Adipose tissue (tissue), 3 donors: Measurements from ENCODE around the gene IFFO2. TPM values are rescaled to one million over a fixed set of nuclear protein-coding genes. Genes with fewer than 3 reads are reported as not detected.

ENCODE experiments used
- H3K27ac ChIP-seq: one replicate; pipeline ENCODE4 v1.5.1; 2013; ENCODE audit warnings: low read depth, low read length
- WGBS, 3 donors: extraction: QIAGEN DNeasy Blood & Tissue Kit; methylation state at CpG; one replicate each; pipeline ENCODE4 v1.1.7; 2013; 5-methylcytosine and 5-hydroxymethylcytosine counted together
- polyA plus RNA-seq, 3 donors: library from polyadenylated mRNA; stranded (reverse); fragments of 200-250 nt; gene quantifications; one replicate each; pipeline ENCODE4 v1.2.3, GENCODE V29; 2013
- donor health status: healthy with polysubstance abuse.
- donor health status: Bipolar disorder and iron deficiency.
- donor health status: healthy.

IFFO2 gene
- polyA plus RNA-seq, 3 donors = 3.3 to 10.3 (median 6.2) TPM

DNA sequence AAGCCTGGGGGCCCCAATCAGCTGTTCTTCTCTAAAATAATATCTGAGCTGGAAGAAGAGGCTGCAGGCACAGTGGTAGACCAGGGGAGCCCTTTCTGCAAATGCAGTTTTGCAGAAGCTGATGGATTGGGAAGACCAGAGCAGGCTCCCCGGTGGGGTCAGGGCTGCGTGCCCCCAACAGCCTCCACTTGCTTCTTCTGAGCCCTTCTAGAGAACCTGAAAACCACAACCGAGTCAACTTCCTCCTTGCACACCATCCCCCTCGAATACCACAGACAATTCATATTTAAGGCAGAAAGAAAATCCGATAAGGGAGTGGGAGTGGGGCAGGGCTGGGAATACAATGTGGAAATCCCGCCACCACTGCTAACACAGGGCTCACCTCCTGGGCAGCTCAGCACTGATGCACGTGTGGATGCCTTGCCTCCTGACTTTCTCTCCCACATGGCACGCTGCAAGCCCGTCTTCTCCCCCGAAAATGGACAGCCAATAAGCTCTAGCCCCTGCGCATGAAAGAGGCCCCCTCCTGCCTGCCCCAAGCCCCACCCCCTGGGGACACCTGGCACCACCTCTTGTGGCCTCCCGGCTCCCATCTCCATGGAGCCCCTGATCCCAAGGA, 28.7 kb downstream of the IFFO2 start:
- WGBS, 3 donors = 44 to 65% (median 52%) methylated on average over 12 of the region's 12 CpGs
- H3K27ac ChIP-seq = no peak overlapping the region

DNA sequence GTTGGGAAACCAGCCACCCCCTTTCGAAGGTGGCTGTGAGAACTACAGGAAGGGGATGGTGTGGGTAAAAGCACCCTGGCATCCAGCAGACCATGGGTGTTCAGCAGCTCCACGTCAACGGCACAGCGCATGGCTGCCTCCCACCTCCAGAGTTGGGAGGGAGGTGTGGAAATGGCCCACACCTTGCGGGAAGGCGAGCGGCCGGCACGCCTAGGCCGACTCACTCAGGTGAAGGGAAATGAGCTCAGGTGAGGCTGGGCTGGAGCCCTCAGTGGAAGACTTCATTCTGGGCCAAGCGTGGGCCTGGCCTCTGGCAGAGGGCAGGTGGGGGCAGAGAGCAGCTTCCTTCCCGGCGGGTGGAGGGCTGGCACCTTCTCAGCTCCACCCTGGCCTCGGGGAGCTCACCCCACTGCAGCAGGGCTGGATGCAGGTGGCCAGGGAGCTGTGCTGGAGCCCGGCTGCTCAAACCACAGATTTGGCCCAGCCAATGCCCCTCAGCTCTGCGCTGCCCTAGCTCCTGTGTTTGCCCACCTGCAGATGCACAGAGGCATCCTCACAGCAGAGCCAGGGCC, 29.3 kb downstream of the IFFO2 start:
- WGBS, 3 donors = 55 to 67% (median 61%) methylated on average over 16 of the region's 16 CpGs

DNA sequence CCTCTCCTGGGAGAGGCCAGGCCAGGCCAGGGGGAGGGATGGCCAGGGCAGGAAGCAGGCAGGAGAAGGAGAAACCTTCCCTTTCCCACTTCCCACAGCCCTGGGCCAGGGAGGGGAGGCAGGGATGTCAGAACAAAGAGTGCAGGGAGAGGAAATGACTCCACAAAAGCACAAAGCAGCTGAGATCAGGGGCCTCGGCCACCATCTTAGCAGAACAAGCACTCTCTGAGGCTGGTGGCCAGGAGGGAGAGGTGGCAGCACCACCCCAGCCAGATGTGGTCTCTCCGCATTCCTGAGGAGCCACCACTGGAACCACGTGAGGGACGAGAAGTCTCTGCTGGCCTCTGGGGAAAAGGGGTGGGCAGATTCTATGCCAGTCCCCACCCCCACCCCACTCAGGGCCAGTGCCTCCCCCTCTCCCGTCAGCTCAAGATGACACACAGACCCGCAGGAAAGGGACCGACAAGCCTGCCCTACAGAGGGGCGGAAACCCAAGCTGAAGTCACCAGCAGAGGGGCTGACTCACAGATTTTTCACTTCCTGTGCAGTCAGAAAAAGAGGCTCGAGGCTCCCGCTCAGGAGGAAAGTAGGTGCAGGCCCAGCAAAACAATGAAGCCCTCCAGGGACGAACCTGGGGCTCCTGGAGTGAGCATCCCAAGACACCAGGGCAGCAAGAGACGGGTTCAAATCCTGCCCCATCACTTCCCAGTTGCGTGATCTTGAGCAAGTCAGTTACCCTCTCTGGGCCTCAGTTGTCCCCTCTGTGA, 30.0 kb downstream of the IFFO2 start:
- H3K27ac ChIP-seq = peak overlapping the region; percentile 19
- WGBS, 3 donors = 23 to 53% (median 29%) methylated on average over 13 of the region's 13 CpGs

More for the DNA sequence above, 29.3 kb downstream of the IFFO2 start:
- no peak overlapping the region for H3K27ac ChIP-seq

DNA sequence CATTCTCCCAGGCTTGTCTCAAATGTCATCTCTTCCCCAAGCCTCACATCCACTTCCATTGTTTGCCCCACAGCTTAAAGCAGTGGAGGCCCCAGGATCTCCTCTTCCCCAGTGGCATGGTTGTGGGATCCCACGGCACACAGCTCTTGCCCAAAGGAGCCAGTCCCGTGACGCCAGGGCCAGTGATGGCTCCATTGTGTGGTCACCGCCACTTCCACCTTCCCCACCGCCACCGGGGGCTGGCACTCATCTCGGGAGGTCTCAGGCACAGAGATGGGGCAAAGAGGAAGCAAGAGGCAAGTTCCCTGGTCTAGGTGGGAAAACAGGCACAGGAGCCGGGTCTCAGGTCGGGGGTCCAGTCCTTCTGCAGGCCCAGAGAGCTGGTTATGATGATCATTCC, 31.2 kb downstream of the IFFO2 start:
- no peak overlapping the region for H3K27ac ChIP-seq
- 75 to 95% (median 75%) methylated on average over 9 of the region's 9 CpGs for WGBS, 3 donors

DNA sequence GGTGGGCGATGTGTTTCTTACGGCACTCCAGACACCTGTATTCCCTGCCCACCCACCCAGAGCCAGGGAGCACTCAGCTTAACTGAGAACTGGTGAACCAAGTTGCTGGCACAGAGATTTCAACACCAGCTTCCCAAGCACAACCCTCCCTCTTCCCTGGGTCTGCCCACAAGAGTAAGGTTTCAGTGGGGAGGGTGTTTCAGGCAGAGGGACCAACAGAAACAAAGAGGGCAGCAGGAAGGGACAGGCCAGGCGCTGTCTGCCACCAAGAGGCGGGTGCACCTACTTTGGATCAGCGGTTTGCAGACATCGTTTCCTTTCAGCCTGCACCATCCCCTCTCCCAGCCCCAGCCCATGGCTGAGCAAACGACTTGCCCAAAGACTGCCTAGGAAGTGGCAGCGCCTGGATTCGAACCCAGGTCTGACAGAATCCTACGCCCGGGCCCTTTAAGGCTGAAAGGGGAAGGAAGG, 32.2 kb downstream of the IFFO2 start:
- no peak overlapping the region for H3K27ac ChIP-seq
- 39 to 70% (median 50%) methylated on average over 11 of the region's 11 CpGs for WGBS, 3 donors

DNA sequence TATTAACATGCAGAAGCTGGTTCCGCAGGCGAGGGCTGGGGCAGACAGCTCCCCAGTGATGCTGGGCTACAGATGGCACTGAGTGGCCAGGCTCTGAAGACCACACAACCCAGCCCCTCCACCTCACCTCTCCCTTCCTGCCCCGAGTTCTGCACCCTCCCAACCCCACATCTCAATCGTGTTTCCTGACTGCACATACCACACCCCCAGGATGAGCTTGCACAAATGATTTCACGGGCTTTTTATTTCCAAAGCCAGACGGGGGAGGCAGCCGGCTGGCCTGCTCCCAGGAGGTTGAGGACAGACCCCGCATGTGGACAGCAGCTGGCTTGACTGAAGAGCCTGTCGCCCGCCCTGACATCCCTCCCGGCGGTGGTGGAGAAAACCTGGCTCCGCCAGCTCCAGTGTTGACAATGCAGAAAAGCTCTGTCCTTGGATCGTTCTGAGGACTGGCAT, 32.7 kb downstream of the IFFO2 start:
- H3K27ac ChIP-seq = no peak overlapping the region
- 28 to 45% (median 30%) methylated on average over 14 of the region's 14 CpGs for WGBS, 3 donors

DNA sequence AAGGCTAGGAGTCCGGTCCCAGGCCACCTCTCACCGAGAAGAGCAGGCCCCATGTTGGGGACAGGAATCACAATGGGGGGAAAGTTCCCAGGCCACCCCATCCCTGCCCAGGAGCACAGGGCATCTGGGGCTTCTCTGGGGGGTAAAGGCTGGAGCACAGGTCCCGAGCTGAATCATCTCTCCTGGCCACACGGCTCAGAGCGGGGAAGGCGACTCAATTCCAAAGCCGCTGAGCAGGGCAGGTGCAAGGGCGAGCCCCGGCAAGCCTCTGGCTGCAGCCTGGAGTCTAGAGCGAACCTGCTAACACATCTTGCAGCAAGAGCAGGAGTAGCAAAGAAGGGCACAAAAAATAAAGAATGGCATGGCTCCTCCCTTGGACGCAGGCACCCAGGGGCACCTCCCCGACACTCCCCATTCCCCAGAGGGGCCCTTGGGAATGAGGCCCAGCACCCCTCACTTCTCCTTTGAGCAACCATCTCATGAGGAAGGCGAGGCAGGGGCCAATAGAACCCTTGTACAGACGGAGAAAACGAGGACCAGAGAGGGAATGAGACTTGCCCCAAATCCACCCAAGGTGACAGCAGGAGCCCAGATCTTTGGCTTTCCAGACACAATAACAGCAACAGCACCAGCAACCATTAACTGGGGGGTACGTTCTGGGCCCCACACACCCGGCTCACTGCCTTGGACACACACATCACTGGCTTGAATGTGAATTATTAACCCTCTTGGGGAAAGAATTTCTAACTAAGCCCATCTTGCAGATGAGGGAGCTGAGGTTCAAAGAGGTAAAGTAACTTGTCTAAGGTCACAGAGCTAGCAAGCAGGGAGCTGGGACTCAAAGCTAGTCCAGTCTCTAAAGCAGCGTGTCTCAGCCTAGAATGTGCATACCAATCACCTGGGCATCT, 33.4 kb downstream of the IFFO2 start:
- no peak overlapping the region for H3K27ac ChIP-seq
- WGBS, 3 donors = 67 to 69% (median 67%) methylated on average over 18 of the region's 18 CpGs

DNA sequence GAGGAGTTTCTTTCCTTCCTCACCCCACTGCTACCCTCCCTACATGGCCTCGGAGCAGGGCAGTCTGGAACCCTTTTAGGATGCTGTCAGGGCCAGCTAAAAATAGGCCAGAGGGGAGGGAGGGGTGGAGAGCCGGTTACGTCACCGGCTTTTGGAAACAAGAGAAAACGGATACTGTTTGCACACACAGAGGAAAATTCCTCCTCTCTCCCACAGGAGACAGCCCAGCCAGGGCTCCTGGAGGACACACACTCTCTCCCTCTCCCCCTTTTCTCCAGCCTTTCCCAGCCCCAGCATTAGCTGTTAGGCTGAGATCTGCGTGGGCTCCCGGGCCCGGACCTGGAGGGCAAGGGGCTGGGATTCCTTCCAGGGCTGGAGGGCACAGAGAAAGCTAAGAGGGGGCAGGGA, 34.2 kb downstream of the IFFO2 start:
- WGBS, 3 donors = 14 to 23% (median 20%) methylated on average over 8 of the region's 8 CpGs
- no peak overlapping the region for H3K27ac ChIP-seq

DNA sequence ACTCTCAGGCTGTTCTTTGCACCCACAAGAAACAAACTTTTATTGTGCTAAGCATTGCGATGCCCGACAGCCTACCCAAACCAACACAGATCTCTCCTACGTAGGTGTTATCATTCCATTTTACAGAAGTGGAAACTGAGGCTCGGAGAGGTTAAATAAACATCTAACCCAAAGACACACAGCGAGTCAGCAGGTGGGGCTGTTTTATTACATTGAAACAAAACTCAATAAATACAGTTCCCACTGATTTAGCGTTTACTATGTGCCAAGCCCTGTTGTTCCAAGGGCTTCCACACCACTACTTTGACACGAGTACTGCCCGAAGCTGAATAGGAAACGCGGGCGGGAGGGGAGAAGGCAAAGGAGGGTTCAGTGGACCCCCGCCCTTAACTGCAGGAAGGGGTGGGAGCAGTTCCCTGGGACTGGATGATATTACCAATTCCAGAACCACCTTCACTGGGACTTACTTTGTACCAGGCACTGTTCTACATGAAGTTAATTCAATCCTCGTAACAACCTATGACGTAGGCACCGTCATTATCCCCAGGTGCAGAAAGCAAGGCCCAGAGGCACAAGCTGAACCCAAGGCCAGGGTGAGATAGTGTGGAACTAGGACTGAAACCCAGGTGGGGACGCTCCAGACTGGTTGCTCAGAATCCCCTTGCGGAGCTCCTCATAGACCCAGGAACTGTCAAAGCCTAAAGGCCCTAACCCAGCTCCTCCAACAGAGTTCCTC, 34.8 kb downstream of the IFFO2 start:
- H3K27ac ChIP-seq = no peak overlapping the region
- WGBS, 3 donors = 69 to 77% (median 74%) methylated on average over 17 of the region's 17 CpGs

DNA sequence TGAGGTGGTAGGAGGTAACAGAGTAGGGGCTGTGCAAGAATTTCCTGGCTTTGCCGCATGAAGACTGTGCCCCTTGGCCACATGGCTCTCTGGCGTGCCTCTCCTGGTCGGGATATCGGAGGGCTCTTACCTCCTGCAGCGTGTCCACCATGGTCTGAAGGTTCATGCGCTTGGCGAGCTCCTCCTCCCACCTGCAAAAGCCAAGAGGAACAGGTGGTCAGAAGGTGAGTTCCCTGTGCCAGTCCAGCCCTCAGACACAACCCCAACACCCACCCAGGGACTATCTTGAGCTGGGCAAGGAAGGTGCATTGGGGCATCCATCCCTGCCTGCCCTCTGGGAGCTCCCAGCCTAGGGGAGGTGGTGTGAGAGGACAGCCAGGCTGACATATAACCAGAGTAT, 35.5 kb downstream of the IFFO2 start:
- WGBS, 3 donors = 93 to 98% (median 97%) methylated on average over 7 of the region's 7 CpGs

DNA sequence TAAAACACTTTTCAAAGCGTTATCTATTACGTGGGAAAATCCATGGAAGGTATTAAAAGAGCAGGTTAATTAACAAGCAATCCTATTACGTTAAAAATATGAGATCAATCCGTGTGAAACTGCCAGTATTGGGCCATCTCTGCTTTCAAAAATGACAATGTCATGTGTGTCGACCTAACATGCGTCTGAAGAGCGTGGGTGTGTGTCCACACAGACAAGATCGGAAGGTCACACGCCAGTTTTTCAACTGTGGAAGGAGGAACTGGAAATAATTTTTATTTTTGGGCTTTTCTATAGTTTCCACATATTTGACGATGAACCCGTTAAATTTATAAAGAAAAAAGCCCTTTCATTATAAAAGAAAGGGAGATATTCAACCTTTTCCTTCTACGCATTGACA, 36.5 kb downstream of the IFFO2 start:
- no peak overlapping the region for H3K27ac ChIP-seq
- WGBS, 3 donors = 87 to 88% (median 87%) methylated on average over 12 of the region's 12 CpGs

More for the DNA sequence above, 35.5 kb downstream of the IFFO2 start:
- H3K27ac ChIP-seq = no peak overlapping the region

DNA sequence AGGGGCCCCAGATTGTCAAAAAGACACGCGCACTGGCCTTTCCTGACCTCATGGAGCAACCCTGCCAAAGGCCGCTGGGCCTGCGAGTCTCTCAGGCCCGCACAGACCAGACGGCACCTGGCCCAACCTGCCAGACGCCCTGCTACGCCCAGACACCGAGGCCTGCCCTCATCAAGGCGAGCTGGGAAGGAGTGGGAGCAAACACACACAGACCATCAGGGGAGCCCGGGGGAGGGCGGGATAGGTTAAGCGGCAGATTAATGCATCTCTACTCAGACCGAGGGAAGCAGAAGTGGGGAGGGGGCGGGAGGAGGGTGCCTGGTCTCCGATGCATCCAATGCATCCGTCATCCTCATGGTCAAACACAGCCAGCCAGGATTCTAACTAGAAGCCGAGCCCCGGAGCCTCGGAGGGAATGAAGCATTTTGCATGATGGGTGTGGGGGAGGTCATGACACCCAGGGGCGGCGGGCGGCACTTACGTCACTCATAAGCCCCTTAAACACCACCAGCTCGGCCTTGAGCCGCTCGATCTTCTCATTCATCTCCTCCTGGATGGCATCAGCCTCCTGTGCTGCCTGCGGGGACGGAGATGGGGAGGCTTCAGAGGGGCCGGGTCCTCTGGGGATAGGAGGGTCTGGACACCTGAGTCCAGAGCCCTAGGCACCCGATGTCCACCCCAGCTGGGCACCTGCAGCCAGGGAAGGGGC, 37.1 kb downstream of the IFFO2 start:
- no peak overlapping the region for H3K27ac ChIP-seq

DNA sequence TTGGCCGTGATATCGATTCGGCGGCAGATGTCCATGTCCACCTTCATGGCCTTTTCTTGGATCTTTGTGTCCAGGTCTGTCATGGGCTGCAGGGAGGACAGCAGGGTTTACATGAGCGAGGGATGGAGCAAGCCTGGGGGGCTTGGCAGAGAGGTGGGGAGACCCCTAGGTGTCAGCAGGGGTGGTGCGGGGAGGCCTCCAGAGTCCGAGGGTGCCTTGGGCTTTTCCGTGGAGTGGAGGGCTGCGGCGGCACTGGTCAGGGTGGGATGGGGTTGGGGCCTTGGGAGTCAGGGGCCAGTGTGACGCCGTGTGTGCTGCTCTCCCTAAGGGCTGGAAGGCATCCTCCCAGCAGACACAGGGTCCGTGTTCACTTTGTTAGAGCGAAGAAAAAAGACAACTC, 38.1 kb downstream of the IFFO2 start:
- H3K27ac ChIP-seq = no peak overlapping the region
- WGBS, 3 donors = 91 to 96% (median 96%) methylated on average over 14 of the region's 14 CpGs

More for the DNA sequence above, 37.1 kb downstream of the IFFO2 start:
- WGBS, 3 donors = 82 to 92% (median 90%) methylated on average over 31 of the region's 31 CpGs

DNA sequence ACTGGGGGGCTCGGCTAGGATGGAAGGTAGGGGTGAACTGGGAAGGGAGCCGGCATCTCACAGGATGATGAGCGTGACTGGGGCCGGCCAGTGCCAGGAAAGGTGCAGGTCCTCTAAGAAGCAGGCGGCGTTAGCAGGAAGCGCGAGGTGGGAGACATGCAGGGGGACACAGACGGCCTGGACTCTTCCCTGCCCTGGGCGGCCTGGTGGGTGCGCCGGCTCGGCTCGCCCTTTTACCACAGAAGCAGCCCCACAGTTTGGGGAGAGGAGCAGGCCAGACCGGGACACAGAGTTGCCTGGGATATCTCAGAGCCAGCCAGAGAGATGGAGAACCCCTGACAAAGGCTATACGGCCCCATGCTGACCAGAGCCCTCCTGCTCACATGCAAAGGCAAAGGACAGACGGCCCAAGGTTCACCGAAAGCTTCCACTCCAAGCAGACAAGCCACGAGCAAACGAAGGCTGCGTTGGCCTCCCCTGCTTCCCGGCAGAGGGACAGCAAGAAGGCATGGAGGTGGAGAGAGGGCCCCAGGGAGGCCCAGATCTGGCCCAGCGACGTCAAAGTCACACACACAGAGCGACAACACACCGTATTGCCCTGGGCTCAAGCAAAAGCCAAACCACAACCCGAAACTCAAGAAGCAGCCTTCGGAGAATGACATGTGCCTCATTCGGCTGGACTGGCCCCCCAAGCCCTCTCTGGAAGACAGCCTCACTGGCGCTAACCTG, 39.2 kb downstream of the IFFO2 start:
- H3K27ac ChIP-seq = no peak overlapping the region
- WGBS, 3 donors = 92 to 95% (median 94%) methylated on average over 30 of the region's 30 CpGs

DNA sequence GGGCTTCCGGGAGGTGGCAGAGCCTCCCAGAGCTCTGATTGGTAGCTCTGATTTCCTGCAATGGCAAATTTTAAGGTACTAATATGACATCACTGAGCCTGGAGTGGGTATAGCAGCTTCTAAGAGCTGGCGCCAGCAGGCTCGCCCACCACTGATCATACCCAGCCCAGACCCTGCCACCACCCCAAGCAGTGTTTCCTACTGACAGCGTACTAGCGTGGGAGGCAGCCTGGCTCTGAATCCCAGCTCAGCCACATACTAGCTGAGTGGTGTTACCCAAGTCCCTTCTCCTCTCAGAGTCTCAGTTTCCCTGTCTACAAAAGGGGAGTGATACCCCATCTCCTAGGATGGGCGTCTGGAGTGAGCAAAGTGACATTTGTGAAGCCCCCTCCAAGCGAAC, 41.1 kb downstream of the IFFO2 start:
- WGBS, 3 donors = 93 to 94% (median 93%) methylated on average over 7 of the region's 7 CpGs
- no peak overlapping the region for H3K27ac ChIP-seq

DNA sequence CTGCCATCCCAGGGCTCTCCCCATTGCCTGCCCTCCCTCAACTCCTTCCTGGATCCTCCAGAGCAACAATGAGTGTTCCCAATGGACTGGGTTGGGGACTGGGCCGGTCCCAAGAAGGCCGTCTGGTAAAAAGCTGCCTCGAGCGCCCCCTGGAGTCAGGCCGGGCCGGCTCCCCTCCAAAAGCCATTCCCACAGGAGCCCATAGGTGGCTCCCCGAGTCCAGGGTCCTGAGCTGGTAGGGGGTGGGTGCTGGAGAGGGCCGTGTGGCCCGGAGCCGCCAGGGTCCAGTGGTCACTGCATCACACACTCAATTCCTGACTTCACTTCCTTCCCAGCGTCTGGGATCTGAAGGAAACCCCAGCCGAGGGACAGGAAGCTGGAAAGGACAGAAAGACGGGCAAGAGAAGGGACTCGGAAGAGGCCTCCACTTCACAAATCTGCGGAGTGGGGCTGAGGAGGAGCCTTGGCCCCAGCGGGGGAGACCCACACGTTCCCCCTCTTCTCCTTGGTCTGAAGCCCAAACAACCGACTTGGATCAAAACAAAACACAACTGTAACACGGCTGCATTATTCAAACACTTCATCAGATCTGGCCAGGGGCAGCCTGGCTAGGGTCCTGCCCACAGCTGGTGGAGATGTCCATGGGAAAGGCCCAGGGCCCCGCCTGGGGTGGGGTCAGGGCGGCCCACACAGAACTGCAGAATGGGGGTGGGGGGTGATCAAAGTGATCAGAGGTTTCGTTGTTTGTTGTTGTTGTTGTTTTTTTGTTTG, 43.2 kb downstream of the IFFO2 start:
- WGBS, 3 donors = 19 to 32% (median 28%) methylated on average over 22 of the region's 22 CpGs
- no peak overlapping the region for H3K27ac ChIP-seq
